Measurements from ENCODE around the gene SLC22A7.

The SLC22A7 gene

GRCh38 chr6:43274127-43274915, 23.7 kb upstream of the SLC22A7 start:
- TF ChIP-seq, protein P1, sequence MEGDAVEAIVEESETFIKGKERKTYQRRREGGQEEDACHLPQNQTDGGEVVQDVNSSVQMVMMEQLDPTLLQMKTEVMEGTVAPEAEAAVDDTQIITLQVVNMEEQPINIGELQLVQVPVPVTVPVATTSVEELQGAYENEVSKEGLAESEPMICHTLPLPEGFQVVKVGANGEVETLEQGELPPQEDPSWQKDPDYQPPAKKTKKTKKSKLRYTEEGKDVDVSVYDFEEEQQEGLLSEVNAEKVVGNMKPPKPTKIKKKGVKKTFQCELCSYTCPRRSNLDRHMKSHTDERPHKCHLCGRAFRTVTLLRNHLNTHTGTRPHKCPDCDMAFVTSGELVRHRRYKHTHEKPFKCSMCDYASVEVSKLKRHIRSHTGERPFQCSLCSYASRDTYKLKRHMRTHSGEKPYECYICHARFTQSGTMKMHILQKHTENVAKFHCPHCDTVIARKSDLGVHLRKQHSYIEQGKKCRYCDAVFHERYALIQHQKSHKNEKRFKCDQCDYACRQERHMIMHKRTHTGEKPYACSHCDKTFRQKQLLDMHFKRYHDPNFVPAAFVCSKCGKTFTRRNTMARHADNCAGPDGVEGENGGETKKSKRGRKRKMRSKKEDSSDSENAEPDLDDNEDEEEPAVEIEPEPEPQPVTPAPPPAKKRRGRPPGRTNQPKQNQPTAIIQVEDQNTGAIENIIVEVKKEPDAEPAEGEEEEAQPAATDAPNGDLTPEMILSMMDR (IDR thresholded peaks at IDR 0.05; ENCODE audit: low read depth, low read length): no peak
- no peak overlapping the region for H3K27ac ChIP-seq
- DNase-seq: no peak
- H3K27me3 ChIP-seq (ENCODE audit: insufficient read depth, low read depth, severe bottlenecking): no peaks in the 10 kb centered on the region
- H3K4me3 ChIP-seq (ENCODE audit: low read depth, low read length): no peak overlapping the region
- no peaks in the 10 kb centered on the region for H3K9me3 ChIP-seq (ENCODE audit: severe bottlenecking)
- no peaks in the 10 kb centered on the region for H3K36me3 ChIP-seq

GRCh38 chr6:43274916-43275597, 23.0 kb upstream of the SLC22A7 start:
- Histone ChIP-seq H3K4me3 (ENCODE audit: low read depth, low read length) (no peak overlapping the region), H3K9me3 (ENCODE audit: severe bottlenecking) (no peaks in the 10 kb centered on the region), H3K27me3 (ENCODE audit: insufficient read depth, low read depth, severe bottlenecking) (no peaks in the 10 kb centered on the region), H3K27ac (no peak overlapping the region), H3K36me3 (no peaks in the 10 kb centered on the region)
- TF ChIP-seq, protein P1 (IDR thresholded peaks at IDR 0.05; ENCODE audit: low read depth, low read length): no peak
- DNase-seq: no peak

DNA sequence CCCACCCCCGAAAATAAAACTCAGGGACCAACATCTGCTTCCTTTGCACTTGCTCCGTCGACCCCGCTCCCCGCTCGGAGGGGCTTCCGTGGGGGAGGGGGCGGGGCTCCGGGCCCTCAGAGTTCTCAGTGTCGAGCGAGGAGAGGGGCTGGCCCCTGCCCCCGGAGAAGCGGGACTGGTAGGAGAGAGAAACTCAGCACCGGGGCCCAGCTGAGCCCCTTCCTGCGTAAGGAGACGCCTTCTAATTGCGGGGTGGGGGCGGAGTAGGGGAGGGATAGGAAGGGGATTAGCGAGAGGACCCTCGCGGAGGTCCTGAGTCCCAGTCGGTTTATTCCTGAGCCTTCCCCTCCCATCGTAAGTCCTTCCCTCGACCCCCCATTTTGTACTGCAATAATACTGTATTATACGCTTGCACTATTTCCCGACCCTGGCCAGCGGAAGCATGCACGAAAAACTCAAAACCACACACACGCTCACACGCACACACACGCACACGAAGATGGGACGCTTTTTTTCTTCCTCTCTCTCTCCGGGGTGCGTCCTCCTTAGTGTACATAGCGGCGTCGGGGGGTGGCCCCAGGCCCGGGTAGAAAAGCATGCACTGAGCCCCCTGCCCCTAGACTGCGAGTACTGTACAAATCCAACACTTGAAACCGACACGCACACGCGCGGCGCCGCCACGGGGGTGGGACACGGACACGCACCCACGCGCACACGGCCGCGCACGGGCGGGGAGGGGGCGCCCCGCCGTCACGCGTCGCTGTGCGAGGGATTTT, 22.1 kb upstream of the SLC22A7 start:
- no peaks in the 10 kb centered on the region for H3K27me3 ChIP-seq (ENCODE audit: insufficient read depth, low read depth, severe bottlenecking)
- H3K9me3 ChIP-seq (ENCODE audit: severe bottlenecking): no peaks in the 10 kb centered on the region
- H3K36me3 ChIP-seq: no peaks in the 10 kb centered on the region
- H3K27ac ChIP-seq: peak overlapping the region; percentile 81
- DNase-seq: peak; percentile 61
- TF ChIP-seq, protein P1 (IDR thresholded peaks at IDR 0.05; ENCODE audit: low read depth, low read length): 0 out of 2 replicates have a peak, but pooled peaks have one; percentile 10
- peak overlapping the region; percentile 44 for H3K4me3 ChIP-seq (ENCODE audit: low read depth, low read length)

DNA sequence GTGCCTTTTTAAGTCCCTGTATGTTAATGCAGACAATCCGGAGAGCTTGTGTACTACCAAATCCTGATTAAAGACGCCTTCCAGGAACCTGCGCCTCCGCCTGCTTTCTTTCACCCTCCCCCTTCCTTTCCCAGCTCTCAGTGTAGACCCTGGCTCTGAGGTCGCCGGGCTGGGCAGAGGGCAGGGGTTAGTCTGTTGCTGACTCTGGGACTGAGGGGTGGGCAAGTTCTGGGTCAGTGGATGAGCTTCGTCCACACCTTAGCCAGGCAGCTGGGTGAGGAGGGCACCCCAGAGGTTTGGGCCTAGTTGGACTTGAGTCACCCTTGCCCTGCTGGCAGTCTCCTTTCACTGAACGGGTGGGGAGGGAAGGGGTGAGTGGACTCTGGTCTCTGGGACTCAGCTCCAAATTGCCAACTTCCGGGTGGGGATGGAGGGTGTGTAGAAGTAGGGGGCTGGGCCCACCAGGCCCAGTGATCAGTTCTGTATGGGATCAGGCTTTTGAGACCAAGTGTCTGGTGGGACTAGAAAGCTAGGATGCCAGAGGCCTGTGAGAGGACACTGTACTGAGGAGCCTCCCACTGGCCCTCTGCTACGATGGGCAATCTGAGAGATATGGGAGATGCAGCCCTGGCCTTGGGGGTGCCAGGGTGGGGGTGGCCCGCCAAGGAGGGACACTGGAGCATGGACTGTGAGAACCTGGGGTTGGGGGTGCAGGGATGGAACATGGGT, 21.3 kb upstream of the SLC22A7 start:
- Histone ChIP-seq H3K27ac (peak overlapping the region; percentile 81), H3K27me3 (ENCODE audit: insufficient read depth, low read depth, severe bottlenecking) (no peaks in the 10 kb centered on the region), H3K9me3 (ENCODE audit: severe bottlenecking) (no peaks in the 10 kb centered on the region), H3K36me3 (no peaks in the 10 kb centered on the region), H3K4me3 (ENCODE audit: low read depth, low read length) (peak overlapping the region; percentile 44)
- peak; percentile 86 for DNase-seq
- TF ChIP-seq, protein P1 (IDR thresholded peaks at IDR 0.05; ENCODE audit: low read depth, low read length): no peak

DNA sequence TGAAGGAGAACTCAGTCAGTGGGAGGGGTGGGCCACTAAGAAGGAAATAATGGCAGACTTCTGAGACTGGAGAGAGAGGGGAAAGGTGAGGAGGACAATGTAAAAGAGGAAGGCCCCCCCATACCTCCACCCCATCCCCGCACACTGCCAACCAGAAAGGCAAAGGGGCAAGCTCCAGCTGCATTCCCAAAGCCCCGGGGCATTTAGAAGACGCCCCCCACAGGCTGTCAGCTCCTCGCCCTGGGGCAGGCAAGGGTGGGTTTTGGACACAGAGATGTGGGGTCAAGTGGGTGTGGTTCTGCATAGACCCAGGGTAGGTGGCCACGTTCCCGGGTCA, 20.8 kb upstream of the SLC22A7 start:
- no peaks in the 10 kb centered on the region for H3K9me3 ChIP-seq (ENCODE audit: severe bottlenecking)
- TF ChIP-seq, protein P1 (IDR thresholded peaks at IDR 0.05; ENCODE audit: low read depth, low read length): no peak
- no peaks in the 10 kb centered on the region for H3K36me3 ChIP-seq
- H3K27me3 ChIP-seq (ENCODE audit: insufficient read depth, low read depth, severe bottlenecking): no peaks in the 10 kb centered on the region
- no peak for DNase-seq
- peak overlapping the region; percentile 81 for H3K27ac ChIP-seq
- no peak overlapping the region for H3K4me3 ChIP-seq (ENCODE audit: low read depth, low read length)

Data from WERI-Rb-1 (cell line).